ENCODE measurements around the gene DOK6. TPM values are rescaled to one million over a fixed set of nuclear protein-coding genes. Genes with fewer than 3 reads are reported as not detected.
"Not testable (repeated sequence)": the region's sequence is repeated elsewhere in the genome, so short reads cannot be mapped to it uniquely, and the experiment has no call there.

DOK6 gene
- total RNA-seq, 1 experiment from 2014 or later: 0.30 TPM

DNA sequence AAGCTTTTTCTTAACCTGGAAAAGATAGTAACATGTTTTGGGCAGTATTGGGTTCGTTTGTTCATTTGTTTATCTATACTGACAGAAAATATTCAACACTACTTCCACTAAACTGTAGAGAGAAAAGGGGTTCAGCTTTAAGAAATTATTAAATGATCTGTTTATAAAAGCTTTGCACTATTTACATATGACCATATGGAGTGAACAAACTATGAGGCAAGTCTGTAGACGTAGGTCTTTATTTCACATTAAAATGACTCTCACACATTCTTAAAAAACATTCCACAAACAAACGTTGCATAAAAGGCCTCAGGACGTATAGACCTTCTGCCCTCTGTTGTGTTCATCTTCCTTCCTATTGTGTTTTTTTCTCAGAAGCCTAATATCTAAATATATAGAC, 452.4 kb downstream of the DOK6 start:
- in situ Hi-C loops (cut with HindIII; ENCODE audit: low pct_unique_long_range_greater_than_20kb, low sequenced_read_pairs): no loop called here
- DNase-seq (ENCODE audit: low read depth): no peak

DNA sequence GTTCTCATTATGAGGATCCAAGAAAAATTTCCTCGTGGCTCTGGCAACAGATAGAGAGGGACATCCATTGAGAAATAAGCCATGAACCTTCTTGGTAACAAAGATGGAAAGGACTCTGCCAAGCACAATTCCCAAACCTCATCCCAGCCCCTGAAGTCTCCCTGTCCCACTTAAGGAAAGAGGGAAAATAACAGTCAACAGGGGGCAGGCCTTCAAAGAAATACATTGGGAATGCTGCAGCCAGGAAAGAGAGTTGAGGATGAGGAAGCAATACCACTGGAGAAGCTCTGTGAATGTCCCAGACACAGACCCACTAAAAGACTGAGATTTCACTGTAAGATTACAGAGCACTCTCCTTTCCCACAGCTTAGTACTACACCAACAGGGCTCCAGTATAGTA, 453.8 kb downstream of the DOK6 start:
- in situ Hi-C loops (cut with HindIII; ENCODE audit: low pct_unique_long_range_greater_than_20kb, low sequenced_read_pairs): no loop called here
- no peak for DNase-seq (ENCODE audit: low read depth)

DNA sequence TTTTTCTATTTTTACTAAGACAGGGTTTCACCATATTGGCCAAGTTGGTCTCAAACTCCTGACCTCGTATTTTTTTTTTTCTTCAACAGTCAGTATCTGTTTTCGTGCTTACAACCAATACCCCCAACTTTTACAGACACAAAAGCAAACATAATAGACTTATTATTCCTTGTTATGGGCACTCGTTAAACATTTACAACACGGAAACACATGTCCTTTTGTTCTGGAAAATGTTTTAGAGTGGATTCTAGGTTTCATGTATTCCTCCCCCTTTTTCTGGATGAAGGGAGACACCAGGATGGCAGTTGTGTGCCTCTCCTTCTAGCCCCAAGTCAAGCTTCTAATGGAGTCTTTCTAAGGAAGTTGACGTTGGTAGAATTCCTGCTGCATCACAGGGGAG, 458.2 kb downstream of the DOK6 start:
- in situ Hi-C loops (cut with HindIII; ENCODE audit: low pct_unique_long_range_greater_than_20kb, low sequenced_read_pairs): no loop called here
- DNase-seq (ENCODE audit: low read depth): no peak

DNA sequence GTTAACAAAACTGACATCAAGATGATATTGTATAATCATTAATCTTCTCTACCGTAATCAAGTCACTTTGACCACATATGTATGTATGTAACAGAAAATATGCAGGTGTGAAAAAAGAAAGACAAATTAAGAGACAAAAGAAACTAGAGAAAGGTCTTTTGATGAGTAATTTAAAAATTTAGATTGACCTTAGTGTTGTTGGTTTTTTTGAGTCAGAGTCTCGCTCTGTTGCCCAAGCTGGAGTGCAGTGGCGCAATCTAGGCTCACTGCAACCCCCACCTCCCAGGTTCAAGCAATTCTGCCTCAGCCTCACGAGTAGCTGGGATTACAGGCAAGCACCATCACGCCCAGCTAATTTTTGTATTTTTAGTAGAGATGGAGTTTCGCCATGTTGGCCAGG, 464.1 kb downstream of the DOK6 start:
- DNase-seq (ENCODE audit: low read depth); in situ Hi-C loops (cut with HindIII; ENCODE audit: low pct_unique_long_range_greater_than_20kb, low sequenced_read_pairs): not testable (repeated sequence)

DNA sequence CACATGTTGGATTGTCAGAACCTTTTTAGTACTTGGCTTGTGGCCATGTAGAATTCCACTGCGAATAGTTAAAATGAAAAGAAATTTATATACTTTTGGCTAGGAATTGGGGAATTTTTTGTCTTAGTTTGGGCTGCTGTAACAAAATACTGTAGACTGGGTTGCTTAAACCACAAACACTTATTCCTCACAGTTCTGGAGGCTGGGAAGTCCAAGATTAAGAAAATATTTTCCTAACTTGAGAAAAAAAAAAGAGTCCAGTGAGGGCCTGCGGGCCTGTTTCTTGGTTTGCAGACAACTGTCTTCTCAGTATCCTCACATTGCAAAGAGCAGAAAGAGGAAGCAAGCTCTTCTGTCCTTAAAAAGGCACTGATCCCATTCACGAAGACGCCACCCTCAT, 465.1 kb downstream of the DOK6 start:
- in situ Hi-C loops (cut with HindIII; ENCODE audit: low pct_unique_long_range_greater_than_20kb, low sequenced_read_pairs): no loop called here

DNA sequence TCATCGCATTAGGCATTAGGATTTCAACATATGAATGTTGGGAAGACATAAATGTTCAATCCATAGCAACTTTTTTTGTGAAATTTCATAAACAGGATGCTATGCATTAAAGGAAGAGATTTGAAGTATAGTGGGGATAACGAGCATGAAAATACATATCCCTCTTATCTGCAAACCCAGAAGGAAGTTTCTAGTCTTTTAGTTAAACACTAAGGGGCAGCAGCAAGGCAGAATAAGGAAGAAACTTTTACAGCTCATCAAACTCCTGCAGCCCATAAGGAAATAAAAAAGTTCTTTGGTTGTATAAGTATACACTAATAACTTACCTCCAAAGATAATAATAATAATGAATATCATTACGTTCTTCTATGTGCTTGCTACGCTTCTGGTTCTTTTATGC, 465.5 kb downstream of the DOK6 start:
- in situ Hi-C loops (cut with HindIII; ENCODE audit: low pct_unique_long_range_greater_than_20kb, low sequenced_read_pairs): no loop called here
- no peak for DNase-seq (ENCODE audit: low read depth)

More for the DNA sequence above, 465.1 kb downstream of the DOK6 start:
- DNase-seq (ENCODE audit: low read depth): no peak

DNA sequence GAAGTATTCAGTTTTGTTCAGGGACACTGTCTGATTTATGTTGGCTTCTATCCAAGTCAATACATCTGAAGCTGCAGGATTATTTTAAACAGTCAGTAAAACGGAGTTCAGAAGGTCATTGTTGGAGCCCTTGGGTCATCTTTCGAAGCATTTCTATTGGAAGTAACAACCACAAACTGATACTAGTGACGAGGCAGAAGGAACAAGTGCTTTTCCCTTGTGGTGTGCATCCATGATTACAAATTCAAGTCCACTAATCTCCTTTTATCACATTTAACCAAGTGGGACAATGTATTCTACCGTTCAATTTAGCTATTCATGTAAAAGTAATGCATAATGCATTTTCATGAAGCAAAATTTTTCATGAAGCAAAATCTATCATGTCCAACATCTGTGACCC, 470.0 kb downstream of the DOK6 start:
- no peak for DNase-seq (ENCODE audit: low read depth)
- in situ Hi-C loops (cut with HindIII; ENCODE audit: low pct_unique_long_range_greater_than_20kb, low sequenced_read_pairs): no loop called here

DNA sequence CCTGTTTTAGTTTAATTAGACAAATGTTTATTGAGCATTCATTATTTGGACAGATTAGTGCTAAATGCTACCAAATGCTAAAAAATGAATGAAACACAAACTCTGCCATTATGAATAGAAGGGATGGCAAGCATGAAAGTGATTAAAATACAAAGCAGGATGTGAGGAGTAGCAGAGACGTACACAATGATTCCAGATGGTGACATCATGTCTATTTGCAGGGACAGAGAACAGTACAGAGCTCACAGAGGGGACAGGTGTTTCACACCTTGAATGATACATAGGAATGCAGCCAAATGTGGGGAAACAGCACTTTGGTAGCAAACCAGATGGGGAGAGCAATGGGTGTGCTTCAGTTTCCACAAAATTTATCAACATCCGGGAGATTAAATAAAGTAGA, 470.7 kb downstream of the DOK6 start:
- in situ Hi-C loops (cut with HindIII; ENCODE audit: low pct_unique_long_range_greater_than_20kb, low sequenced_read_pairs): no loop called here
- no peak for DNase-seq (ENCODE audit: low read depth)

DNA sequence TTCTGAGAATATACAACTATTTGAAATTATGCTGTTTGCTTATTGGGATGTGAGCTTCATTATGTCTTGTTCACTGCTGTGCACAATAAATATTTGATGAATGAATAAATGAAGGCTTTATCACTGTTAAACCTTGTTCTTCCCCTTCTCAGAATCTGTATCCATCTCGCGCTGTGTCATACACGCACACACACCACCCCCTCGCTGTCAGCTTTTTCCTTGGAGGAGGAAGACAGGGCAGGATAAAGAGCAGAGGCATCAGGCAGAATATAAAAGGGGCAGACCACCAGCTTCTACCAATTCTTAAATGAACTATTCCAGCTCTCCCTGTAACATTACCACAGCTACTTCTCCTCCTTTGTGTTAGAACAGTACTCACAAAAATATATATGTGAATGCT, 472.0 kb downstream of the DOK6 start:
- in situ Hi-C loops (cut with HindIII; ENCODE audit: low pct_unique_long_range_greater_than_20kb, low sequenced_read_pairs): no loop called here
- DNase-seq (ENCODE audit: low read depth): no peak

DNA sequence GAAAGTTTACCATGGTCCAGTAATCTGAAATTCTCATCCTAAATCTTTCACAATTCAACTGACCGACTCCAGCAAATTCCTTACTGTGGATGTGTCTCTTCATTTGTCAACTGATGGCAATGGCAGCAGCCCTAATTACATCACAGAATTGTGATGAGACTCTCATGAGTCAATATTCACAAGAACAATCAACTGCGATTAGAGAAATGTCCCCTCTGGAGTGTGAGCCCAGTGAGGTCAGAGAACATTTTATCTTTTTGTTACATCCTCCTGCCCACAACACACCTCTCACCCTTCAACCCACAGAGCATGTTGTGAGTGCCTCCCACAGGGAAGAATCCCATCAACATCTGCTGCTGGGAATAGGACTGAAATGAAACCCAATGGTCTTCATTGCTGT, 473.4 kb downstream of the DOK6 start:
- no peak for DNase-seq (ENCODE audit: low read depth)
- in situ Hi-C loops (cut with HindIII; ENCODE audit: low pct_unique_long_range_greater_than_20kb, low sequenced_read_pairs): no loop called here

DNA sequence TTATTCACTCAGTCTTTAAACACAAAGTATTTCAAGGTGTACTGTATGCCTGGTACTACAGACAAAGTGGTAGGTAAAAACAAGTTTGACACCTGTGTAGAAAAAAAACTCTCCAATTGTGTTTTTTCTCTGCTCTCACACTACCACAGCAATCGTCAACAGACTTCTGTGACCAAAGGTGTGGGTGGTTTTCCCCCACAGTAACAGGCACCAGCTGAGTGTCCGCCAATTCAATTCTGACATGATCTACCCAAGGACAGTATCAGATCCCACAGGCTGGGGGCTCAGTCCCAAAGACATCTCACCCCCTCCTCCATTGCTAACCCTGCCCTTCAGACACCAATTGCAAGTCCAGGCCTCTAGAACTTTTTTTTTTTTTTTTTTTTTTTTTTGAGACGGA, 475.8 kb downstream of the DOK6 start:
- in situ Hi-C loops (cut with HindIII; ENCODE audit: low pct_unique_long_range_greater_than_20kb, low sequenced_read_pairs): no loop called here
- no peak for DNase-seq (ENCODE audit: low read depth)

DNA sequence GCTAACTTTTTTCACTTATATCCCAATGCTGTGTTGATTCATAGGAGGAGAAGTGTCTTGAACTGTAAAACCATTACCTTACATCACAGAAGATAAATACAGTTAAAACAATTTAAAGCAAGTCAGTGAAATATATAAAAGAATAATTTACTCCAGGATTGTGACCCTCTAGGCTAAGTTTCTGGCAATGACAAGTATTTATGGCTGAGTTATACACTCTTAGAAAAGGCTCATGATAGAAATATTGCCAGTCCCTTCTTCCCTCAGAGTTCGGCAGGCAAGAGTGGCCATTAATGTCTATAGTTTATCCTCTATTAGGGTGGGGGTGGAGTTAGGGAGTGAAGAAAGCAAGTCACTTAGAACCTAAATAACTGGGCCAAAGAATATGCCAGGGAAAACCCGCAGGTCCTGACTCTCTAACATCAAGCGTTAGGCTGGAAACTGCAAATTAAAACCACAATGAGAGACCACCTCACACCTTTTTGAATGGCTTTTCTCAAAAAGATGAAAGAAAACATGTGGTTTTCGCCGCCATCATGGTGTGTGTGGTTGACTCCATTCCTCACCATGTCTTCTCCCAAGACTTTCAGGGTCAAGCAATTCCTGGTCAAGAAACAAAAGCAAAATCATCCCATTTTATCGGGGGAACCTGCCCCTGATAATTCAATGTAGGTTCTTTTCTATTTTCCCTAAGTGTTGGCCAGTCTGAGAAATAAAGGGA, 477.7 kb downstream of the DOK6 start:
- in situ Hi-C loops (cut with HindIII; ENCODE audit: low pct_unique_long_range_greater_than_20kb, low sequenced_read_pairs): no loop called here
- no peak for DNase-seq (ENCODE audit: low read depth)

DNA sequence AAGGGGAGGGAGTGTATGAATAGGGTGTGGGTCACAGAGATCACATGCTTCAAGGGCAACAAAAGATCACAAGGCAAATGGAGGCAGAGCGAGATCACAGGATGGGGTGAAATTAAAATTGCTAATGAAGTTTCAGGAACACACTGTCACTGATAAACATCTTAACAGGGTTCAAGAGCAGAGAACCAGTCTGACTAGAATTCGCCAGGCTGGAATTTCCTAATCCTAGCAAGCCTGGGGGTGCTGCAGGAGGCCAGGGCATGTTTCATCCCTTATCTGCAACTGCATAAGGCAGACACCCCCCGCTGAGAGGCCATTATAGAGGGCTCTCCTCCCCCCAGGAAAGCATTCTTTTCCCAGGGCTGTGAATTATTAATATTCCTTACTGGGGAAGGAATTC, 478.4 kb downstream of the DOK6 start:
- in situ Hi-C loops (cut with HindIII; ENCODE audit: low pct_unique_long_range_greater_than_20kb, low sequenced_read_pairs); DNase-seq (ENCODE audit: low read depth): not testable (repeated sequence)

DNA sequence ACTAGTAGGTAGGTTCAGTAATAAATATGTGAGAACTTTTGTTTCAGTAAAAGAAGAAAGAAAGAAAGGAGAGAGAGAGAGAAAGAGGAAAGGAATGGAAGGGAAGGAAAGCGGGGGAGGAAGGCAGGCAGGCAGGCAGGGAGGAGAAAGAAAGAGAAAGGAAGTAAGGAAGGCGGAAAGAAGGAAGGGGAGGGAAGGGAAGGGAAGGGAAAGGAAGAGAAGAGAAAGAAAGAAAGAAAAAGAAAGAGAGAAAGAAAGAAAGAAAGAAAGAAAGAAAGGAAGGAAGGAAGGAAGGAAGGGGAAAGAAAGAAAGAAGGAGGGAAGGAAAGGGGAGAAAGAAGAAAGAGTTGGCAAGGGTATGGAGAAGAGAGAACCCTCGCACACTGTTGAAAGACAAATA, 479.4 kb downstream of the DOK6 start:
- in situ Hi-C loops (cut with HindIII; ENCODE audit: low pct_unique_long_range_greater_than_20kb, low sequenced_read_pairs): no loop called here
- no peak for DNase-seq (ENCODE audit: low read depth)

DNA sequence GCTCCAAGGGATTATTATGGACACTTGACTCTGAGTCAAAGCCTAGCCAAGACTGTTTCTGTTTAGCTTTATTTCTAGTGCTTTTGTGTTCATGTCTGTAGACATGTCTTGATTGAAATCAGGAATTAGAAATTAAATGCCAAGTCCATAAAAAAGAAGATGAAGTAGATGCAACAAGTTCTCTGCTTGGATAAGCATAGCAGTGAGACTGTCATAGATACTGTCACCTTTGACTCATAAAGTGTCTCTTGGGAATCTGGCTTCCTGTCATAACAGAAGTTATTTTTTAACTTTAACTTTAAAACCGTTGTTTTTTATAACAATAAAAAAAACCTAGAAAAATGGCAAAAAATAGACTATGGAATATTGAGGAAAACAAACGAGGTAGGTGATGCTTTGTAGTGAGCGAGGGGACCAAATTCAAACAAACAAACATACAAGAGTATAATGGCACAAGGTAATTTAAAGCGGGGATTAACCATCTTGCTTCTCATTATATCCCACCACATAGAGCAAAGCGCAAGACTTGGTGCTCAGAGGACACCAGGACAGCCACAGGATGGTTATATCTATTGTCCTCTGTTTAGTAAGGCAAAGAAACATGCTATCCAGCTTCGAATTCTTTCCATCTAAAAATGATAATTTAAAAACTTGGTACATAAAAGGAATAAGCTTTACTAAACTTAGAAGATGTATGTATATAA, 482.4 kb downstream of the DOK6 start:
- in situ Hi-C loops (cut with HindIII; ENCODE audit: low pct_unique_long_range_greater_than_20kb, low sequenced_read_pairs): no loop called here
- DNase-seq (ENCODE audit: low read depth): no peak

DNA sequence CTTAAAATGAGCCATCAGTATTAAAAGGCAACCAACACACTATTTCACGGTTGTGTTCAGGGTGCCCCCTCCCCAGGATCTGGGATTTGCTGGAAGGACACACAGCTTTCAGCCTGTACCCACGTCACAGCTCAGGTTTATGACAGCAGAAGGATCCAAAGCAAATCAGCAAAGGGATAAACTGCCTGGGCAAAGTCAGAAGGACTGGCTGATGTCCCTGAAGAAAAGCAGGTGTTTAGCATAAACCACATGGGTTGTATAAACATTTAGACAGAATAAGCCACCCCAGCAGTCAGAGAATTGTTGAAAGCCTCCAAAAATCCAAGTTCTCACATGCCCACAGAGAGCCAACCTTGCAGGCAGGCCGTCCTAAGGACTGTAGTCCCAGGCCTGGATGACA, 483.1 kb downstream of the DOK6 start:
- in situ Hi-C loops (cut with HindIII; ENCODE audit: low pct_unique_long_range_greater_than_20kb, low sequenced_read_pairs): no loop called here
- no peak for DNase-seq (ENCODE audit: low read depth)

DNA sequence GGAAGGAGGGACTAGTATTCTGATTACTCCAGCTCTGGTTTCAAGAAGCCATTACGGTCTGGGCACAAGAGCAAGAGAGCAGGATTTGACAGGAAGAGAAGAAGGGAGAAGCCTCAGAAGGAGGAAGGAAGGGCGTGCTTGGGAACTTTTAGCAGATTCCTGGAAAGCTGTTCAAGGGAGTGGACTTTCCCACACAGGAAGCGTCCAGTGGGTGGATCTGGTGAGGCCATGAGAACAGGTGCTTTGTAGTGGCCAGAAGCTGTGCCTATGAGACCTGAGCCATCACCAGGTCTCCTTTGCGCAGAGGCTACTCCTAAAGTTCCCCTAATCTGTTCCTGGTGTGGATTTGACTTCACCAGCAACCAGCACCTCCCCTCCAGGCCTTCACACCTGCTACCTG, 484.7 kb downstream of the DOK6 start:
- in situ Hi-C loops (cut with HindIII; ENCODE audit: low pct_unique_long_range_greater_than_20kb, low sequenced_read_pairs): no loop called here
- no peak for DNase-seq (ENCODE audit: low read depth)

DNA sequence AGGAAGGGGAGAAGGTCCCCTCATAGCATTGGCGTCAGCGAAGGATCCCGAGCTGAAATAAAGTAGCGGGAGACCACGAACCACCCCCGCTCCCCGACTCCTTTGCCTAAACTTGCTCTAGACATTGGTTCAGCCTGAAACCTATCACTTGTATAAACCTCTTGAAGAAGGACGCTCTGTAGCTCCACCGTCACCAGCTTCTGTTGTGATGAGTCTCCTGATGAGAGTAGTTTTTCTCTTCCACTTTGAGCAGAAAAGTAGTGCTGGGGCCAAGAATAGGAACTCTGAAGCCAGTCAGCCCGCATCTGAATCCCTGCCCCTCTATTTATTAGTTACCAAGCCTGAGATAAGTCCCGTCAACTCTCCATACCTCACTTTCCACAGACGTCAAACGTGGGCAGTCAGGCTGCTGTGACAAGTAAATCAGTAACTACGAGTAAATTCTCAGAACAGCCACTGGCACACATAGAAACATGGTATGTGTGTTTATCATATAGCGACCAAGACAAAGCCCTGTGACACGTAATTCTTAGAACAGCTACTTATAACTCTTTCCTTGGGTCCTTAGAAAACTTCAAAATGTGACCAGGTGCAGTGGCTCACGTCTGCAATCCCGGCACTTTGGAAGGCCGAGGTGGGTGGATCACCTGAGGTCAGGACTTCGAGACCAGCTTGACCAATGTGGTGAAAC, 485.3 kb downstream of the DOK6 start:
- in situ Hi-C loops (cut with HindIII; ENCODE audit: low pct_unique_long_range_greater_than_20kb, low sequenced_read_pairs): no loop called here
- DNase-seq (ENCODE audit: low read depth): peak; percentile 0

DNA sequence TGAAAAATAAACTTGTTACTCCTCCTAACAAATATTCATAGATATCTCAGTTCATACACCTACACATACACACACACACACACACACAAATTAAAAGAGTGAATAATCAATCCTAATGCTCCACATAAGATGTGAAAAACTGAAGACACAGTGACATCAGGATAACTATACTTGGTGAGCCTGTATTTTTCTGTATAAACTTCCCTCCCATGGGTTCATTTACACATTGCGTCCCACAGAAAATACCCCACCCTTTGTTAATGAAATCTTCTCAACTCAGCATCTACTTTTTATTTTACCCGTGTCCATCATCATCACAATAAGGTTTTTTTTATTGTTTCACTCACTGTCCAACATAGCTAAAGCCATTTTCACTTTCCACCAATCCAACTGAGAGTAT, 486.6 kb downstream of the DOK6 start:
- no peak for DNase-seq (ENCODE audit: low read depth)
- in situ Hi-C loops (cut with HindIII; ENCODE audit: low pct_unique_long_range_greater_than_20kb, low sequenced_read_pairs): no loop called here

Data from Caki2 (cell line).